ENCODE measurements around the gene KLHL10. TPM values are rescaled to one million over a fixed set of nuclear protein-coding genes. Genes with fewer than 3 reads are reported as not detected.
"Not testable (repeated sequence)": the region's sequence is repeated elsewhere in the genome, so short reads cannot be mapped to it uniquely, and the experiment has no call there.

Gene KLHL10
- total RNA-seq, 1 experiment from 2014 or later, result 0.05 TPM

DNA sequence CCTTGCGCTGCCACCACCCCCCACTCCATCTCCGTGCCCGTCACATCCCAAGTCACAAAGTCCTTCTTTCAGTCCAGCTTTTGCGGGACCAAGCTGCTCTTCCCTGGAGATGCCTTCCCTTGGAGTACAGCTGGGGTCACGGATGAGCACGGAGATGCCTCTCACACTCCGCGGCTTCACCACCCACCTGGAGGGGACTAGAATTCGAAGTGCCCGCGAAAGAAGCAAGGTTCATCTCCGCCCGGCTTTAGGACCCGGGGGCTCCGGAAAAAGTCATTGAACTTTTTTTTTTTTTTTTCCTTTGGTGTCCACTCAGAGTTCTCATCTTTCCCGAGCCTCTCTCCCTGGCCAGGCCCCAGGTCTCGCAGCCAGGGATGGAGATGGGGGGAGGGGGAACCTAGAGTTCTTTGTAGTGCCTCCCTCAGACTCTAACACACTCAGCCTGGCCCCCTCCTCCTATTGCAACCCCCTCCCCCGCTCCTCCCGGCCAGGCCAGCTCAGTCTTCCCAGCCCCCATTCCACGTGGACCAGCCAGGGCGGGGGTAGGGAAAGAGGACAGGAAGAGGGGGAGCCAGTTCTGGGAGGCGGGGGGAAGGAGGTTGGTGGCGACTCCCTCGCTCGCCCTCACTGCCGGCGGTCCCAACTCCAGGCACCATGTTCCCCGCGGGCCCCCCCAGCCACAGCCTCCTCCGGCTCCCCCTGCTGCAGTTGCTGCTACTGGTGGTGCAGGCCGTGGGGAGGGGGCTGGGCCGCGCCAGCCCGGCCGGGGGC lies 25.1 kb upstream of the KLHL10 start, which contains the start of gene FKBP10:
Gene FKBP10, plus strand, starts transcription at position 624 of the 771 bp plus-strand sequence. Its CDS starts 31 bp downstream, at position 655.
- DNase-seq (ENCODE audit: extremely low read depth, low read depth), result peak; percentile 70

DNA sequence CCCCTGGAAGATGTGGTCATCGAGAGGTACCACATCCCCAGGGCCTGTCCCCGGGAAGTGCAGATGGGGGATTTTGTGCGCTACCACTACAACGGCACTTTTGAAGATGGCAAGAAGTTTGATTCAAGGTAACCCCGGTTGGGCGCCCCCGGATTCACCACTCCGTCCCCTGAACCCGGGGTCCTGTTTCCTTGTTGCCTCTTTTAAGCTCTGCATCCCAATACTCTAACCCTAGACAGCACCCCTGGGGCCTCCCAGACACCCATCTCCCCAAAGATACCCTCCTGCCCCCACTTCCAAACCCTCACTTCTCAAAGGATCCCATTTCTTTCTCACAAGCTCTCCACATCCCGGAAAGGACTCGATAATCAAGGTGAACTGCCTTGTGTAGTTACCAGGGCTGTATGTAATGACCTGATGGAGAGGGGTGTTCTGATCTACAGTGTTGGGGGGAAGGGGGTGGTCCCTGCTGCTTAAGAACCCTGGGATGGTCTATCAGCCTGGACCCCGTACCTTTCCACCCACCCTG lies 24.4 kb upstream of the KLHL10 start:
- DNase-seq (ENCODE audit: extremely low read depth, low read depth), result no peak

DNA sequence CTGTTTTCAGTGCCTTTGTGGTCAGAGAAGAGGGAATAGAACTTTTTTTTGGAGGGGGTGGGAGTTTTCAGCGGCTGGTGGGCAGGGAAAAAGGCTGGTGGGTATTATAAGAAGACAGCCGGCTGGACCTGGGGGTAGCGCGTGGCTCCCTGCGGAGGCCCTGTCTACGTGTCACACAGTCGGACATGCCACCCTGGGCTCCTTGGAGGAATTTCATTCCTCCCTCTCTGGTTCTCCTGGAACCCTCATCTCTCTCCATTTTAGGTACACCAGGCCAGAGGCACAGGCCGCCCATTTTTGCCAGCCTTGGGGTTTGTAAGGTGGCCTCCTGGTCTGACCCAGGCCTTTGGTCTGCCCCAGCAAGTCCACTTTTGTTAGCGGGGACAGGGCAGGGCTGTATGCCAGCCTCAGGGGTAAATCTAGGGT lies 23.9 kb upstream of the KLHL10 start:
- no peak for DNase-seq (ENCODE audit: extremely low read depth, low read depth)

DNA sequence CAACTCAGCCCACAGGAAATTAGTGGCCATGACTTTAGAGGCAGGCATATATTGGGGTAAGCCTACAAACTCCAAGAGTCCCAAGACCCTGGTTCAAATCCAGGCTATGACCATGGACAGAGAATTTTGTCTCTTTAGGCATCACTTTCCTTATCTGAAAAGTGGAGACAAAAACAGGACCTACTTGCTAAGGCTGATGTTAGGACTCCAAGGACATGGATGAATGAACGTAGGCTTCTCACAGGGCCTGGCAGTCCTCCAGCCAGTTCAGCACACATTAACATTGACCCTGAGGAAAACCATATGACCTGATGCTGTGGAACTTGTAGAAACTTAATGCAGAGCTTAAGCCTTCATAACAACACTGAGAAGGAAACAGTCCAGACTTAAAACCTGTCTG lies 23.4 kb upstream of the KLHL10 start:
- DNase-seq (ENCODE audit: extremely low read depth, low read depth), result no peak

DNA sequence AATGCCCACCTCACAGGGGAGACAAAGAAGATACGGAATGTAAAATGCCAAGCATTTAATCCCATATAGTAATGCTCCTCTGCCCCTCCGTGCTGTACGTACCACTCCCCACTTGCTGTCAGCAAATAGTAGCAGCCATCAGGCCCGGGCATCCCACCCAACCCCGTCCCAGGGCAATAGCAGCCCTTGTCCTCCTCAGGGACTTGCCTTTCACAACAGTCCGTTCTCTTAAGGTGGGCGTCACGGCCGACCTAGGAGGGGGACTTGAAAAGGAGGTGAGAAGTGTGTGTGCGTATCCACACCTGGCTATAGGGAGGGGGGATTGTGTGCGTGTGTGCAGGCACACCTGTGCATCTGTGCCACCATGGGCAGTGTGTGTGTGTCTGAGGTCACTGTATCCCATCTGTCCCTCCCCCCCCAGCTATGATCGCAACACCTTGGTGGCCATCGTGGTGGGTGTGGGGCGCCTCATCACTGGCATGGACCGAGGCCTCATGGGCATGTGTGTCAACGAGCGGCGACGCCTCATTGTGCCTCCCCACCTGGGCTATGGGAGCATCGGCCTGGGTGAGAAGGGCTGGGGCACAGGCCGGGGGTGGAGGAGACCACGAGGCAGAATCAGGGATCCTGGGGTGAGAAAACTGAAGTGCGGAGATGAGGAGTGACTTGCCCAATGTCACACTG lies 20.8 kb upstream of the KLHL10 start:
- no peak for DNase-seq (ENCODE audit: extremely low read depth, low read depth)

DNA sequence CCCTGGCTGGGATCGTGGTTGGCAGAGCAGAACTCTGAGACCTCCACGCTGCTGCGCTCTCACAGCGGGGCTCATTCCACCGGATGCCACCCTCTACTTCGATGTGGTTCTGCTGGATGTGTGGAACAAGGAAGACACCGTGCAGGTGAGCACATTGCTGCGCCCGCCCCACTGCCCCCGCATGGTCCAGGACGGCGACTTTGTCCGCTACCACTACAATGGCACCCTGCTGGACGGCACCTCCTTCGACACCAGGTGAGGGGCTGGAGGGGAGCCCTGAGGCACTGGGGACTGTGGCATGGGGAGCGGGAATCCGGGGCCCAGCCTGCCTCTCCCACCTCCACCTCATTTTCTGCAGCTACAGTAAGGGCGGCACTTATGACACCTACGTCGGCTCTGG lies 19.6 kb upstream of the KLHL10 start:
- DNase-seq (ENCODE audit: extremely low read depth, low read depth), result no peak

DNA sequence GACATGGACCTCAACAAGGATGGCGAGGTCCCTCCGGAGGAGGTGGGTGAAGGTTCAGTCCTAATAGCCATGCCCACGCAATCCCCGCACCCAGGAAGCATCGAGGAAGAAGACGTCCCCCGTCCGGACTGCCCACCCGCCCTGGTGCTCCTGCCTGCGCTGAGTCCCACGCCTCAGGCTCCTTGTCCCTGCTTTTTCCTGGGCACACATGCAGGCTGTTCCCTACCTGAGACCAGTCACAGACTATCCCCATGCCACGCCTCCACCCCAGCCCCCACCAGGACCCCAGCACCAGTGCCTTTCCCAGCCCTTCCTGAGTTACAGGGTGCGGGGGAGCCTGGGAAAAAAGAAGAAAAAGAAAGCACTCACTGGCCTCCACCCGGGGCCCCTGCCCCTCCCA lies 15.8 kb upstream of the KLHL10 start:
- no peak for DNase-seq (ENCODE audit: extremely low read depth, low read depth)

DNA sequence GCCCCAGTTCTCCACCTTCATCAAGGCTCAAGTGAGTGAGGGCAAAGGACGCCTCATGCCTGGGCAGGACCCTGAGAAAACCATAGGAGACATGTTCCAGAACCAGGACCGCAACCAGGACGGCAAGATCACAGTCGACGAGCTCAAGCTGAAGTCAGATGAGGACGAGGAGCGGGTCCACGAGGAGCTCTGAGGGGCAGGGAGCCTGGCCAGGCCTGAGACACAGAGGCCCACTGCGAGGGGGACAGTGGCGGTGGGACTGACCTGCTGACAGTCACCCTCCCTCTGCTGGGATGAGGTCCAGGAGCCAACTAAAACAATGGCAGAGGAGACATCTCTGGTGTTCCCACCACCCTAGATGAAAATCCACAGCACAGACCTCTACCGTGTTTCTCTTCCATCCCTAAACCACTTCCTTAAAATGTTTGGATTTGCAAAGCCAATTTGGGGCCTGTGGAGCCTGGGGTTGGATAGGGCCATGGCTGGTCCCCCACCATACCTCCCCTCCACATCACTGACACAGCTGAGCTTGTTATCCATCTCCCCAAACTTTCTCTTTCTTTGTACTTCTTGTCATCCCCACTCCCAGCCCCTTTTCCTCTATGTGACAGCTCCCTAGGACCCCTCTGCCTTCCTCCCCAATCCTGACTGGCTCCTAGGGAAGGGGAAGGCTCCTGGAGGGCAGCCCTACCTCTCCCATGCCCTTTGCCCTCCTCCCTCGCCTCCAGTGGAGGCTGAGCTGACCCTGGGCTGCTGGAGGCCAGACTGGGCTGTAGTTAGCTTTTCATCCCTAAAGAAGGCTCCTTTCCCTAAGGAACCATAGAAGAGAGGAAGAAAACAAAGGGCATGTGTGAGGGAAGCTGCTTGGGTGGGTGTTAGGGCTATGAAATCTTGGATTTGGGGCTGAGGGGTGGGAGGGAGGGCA lies 15.1 kb upstream of the KLHL10 start:
- no peak for DNase-seq (ENCODE audit: extremely low read depth, low read depth)

DNA sequence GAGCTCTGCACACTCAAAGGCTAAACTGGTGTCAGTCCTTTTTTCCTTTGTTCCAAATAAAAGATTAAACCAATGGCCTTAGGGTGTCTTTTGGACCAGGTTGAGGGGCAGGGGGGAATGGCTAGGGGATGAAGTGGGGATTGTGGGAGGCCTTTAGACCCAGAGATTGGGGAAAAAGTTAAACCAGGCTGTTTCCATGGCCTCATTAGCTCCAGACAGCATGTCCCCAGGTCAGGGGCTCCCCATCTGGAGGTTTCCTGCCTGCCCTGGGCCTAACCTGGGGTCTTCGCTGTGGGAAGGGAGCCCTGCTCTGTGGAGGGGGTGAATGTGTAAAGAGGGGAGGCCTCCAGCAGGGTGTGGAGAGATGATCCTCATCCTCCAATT lies 14.5 kb upstream of the KLHL10 start:
- DNase-seq (ENCODE audit: extremely low read depth, low read depth), result no peak

DNA sequence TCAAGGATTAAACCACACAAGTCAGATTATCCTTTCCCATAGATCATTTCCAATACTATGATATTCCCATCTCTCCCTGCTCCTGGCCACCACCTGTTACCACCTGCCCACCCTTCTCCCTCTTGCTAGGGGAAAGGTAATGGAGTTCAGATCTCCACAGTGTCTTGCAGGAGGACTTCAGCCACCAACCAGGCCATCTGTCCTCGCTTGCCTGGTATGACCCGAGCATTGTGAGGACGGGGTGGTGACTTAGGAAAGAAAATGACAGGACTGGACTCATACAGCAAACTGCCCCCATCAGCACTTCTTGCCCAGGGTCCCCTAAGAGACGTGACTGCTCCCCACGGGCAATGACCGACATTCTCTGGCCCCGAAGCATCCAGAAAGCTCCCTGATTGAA lies 14.0 kb upstream of the KLHL10 start:
- DNase-seq (ENCODE audit: extremely low read depth, low read depth), result no peak

DNA sequence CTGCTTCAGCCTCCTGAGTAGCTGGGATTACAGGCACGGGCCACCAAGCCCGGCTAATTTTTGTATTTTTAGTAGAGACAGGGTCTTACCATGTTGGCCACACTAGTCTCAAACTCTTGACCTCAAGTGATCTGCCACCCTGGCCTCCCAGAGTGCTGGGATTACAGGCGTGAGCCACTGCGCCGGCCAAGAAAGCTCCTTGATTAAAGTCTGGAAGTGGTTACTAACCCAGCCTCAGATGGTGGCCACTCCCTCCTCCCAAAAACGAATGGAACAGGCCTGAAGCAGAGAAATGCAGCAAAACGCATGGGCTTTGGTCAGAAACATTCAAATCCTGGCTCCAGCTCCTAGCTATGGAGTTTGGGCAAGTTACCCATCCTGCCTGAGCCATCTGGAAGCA lies 13.5 kb upstream of the KLHL10 start:
- DNase-seq (ENCODE audit: extremely low read depth, low read depth), result no peak

DNA sequence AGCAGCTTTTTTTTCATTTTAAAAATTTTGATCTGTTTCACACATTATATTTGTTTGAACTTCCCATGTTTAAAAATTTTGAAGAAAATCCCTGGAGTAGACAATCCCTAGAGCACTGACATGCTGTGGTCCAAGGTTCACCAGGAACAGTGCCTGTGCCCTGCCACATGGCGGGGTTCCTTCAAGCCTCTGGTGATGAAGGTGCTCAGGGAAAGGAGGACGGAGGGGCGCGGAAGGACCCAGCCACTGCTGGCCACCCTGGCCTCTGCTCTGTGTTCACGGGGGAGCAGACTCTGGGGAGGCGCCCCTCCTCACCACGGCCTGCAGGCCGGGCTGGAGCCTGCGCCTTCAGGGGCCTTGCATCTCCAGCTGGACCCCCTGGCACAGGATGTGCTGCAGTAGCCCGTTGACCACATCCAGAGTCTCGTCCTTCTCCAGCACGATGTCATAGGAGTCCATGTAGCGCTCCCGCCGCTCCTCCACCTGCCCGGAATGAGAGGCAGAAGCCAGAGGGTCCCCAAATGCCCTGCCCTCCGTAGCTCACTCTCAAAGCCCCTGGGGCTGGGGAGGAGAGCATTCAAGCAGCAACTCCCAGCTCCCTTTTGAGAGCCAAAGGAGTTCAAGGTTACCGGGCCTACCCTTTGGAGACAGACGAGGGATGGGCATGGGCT lies 12.3 kb upstream of the KLHL10 start:
- DNase-seq (ENCODE audit: extremely low read depth, low read depth), result no peak

DNA sequence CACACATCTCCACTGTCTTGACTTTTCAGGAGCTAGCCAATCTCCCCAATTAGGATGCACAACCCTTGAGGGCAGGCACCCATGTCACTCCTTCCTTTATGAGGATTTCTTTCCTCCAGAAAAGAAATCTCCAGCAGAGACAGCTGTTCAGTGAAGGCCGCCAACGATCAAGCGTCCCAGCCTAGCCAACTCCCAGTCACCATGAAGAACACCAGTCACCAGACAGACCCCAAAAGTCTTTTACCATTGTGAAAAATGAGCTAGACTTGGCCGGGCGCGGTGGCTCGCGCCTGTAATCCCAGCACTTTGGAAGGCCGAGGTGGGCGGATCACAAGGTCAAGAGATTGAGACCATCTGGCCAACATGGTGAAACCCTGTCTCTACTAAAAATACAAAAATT lies 7.7 kb upstream of the KLHL10 start:
- DNase-seq (ENCODE audit: extremely low read depth, low read depth), result not testable (repeated sequence)

DNA sequence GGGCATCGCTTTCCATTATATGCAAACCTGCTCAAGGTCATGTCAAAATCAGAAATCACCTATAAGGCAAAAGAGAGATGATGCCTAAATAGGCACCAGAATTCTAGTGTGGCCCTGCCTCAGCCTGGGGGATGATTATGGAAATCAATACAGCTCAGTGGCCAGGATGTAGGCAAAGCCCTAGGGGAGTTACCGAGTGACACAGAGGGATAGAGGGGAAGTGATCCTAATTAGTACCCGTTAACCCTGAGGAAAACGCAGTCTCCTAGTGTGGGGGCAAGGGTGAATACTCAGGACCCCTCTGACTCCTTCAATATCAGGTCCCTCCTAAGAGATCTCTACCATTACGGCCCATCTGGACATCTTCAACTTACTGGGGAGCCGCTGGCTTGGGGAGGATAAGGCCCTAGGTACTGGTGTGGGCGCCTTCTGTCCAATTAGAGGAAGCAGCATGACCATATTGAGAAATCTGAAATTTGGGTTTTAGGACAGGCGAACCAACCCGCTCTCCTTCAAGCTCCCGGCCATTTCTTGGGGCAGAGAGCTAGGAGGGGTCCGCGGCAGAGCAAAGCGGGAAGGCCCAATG lies 2.3 kb upstream of the KLHL10 start:
- no peak for DNase-seq (ENCODE audit: extremely low read depth, low read depth)

DNA sequence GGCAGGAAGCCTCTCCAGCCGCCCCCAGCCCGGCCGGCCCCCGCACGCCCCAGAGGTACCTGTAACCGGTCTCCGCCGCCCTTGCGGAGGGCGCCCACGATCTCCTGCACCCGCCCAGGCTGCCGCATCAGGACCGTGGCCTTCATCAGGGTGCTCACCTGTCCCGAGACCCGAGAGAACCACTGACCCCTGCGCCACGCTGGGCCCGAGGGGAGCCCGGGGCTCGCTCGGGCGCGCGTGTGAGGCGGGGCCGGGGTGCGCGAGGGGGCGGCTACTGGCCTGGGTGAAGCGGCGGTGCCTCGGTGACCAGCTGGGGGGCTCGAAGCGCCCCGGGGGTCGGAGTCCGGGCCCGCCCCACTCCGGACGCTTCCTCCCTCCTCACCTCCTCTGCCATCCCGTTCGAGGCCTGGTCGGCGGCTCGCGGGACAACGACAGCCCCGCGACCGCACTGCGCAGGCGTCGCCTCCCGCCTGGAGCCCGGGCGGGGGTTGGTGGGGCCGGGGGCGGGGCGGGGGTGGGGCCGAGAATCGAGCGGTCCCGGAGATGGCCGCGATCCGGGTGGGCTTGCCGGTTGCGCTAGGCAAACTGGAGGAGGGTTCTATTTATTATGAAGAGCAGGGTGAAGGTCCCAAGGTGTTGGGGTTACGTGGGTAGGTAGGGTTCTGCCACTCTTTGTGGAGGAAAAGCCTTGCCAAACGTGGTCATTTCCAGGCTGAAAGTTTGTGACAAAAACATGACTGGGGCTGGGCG lies 1.6 kb upstream of the KLHL10 start, which contains the start of gene NT5C3B:
Gene NT5C3B, minus strand, starts transcription at position 433 of the 750 bp plus-strand sequence. Its CDS starts 39 bp downstream, at position 394.
- peak; percentile 38 for DNase-seq (ENCODE audit: extremely low read depth, low read depth)

DNA sequence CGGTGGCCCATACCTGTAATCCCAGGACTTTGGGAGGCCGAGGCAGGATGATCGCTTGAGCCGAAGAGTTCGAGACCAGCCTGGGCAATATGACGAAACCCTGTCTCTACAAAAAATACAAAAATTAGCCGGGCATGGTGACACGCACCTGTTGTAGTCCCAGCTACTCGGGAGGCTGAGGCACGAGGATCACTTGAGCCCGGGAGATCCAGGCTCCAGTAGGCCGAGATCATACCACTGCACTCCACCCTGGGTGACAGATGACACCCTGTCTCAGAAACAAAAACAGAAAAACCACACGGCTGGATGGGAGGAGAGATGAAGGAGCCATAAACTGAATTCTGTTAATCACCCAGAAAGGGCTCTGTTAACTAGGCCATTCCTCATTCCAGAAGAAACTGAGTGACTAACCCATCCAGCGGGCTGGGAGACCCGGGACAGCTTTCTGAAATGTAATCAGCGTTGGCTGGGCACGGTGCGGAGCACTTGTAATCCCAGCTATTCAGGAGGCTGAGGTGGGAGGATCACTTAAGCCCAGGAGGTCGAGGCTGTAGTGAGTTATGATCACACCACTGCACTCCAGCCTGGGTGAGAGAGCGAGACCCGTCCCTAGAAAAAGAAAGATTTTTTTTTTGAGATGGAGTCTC lies 952 bp upstream of the KLHL10 start:
- DNase-seq (ENCODE audit: extremely low read depth, low read depth), result no peak

DNA sequence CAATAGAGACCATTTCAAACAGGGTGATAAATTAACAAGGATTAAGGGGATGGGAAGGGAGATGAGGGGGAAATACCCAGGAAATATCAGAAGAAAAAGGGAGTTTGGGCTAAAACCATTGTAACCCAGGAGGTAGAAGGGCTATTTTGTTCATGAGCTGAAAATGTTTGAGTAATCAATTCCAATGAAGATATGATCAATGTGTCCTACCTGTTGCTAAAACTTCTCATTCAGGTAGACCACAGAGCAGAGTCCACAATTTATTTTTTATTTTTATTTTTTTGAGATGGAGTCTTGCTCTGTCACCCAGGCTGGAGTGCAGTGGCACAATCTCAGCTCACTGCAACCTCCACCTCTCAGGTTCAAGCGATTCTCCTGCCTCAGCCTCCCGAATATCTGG lies 1.8 kb downstream of the KLHL10 start:
- DNase-seq (ENCODE audit: extremely low read depth, low read depth), result not testable (repeated sequence)

DNA sequence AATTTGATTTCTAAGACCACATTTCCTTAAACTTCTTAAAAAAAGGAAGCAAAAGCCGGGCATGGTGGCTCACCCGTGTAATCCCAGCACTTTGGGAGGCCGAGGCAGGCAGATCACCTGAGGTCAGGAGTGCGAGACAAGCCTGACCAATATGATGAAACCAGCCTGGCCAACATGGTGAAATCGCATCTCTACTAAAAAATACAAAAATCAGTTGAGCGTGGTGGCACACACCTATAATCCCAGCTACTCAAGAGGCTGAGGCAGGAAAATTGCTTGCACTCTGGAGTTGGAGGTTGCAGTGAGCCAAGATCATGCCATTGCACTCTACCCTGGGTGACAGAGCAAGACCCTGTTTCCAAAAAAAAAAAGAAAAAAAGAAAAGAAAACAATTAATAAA lies 3.2 kb downstream of the KLHL10 start:
- DNase-seq (ENCODE audit: extremely low read depth, low read depth), result not testable (repeated sequence)

DNA sequence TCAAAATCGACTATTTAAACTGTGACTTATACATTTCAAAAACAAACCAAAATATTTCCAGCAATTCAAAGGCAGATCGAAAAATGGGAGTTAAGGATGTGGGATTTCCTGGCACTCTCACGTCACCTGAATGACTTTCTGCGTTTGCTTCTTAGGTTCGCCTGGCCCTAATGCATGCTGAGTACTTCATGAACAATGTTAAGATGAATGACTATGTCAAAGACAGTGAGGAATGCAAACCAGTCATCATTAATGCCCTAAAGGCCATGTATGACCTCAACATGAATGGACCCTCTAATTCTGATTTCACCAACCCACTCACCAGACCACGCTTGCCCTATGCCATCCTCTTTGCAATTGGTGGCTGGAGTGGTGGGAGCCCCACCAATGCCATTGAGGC lies 7.3 kb downstream of the KLHL10 start:
- no peak for DNase-seq (ENCODE audit: extremely low read depth, low read depth)

Measured in NCI-H460 (cell line).